ENCODE measurements around the gene ZBTB8A.
A peak's percentile ranks its signal among the peaks of the same experiment; 100 is the strongest.
"Not testable (repeated sequence)": the region's sequence is repeated elsewhere in the genome, so short reads cannot be mapped to it uniquely, and the experiment has no call there.

Gene ZBTB8A

DNA sequence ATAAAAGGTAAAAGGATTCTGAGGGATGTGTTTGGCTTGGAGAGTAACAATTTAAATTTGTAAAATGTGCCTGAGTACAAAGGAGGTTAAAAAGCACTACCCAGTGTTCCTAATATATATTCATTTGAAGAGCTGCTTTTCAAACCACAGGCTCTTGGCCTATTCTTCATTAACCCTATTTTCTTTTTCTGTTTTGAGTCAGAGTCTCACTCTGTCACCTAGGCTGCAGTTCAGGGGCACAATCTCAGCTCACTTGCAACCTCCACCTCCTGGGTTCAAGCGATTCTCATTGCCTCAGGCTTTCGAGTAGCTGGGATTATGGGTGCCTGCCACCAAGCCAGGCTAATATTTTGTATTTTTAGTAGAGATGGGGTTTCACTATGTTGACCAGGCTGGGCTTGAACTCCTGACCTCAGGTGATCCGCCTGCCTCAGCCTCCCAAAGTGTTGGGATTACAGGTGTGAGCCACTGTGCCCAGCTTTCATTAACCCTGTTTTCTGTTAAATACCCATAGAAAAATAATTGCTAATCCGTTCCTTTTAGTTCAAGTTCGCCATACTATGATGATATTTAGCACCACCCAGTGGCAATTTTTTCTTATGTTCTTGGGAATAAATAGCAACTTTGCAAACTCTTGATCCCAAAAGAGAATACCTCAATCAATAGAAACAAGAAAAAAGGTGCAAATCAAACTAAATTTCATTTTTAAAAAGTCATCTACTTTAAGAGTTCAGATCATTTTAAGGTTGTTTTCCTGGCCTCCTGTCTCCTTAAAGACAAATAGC is 80.7 kb downstream of the ZBTB8A start:
- TF ChIP-seq POLR2AphosphoS5 (IDR thresholded peaks at IDR 0.05; ENCODE audit: borderline replicate concordance, low read depth, low read length): no peak
- no peak overlapping the region for H3K4me3 ChIP-seq
- no peaks in the 10 kb centered on the region for H3K9me3 ChIP-seq (ENCODE audit: low read depth, low read length)
- H3K27ac ChIP-seq: no peak overlapping the region
- H3K9ac ChIP-seq (ENCODE audit: insufficient read length): no peak overlapping the region
- no peak for DNase-seq (ENCODE audit: low read depth, low spot score)
- H3K36me3 ChIP-seq (ENCODE audit: insufficient read depth, low read length): peaks cover 11% of the 10 kb centered on the region

DNA sequence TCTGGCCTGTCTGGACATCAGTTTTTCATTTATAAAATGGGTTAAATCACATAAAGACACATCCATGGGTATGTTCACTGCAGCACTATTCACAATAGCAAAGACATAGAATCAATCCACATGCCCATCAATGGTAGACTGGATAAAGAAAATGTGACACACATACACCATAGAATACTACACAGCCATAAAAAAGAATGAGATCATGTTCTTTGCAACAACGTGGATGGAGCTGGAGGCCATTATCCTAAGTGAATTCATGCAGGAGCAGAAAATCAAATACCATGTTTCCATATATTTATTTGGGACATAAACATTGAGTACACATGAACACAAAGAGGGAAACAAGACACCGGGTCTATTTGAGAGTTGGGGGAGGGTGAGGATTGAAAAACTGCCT is 83.0 kb downstream of the ZBTB8A start:
- H3K36me3 ChIP-seq (ENCODE audit: insufficient read depth, low read length): peaks cover 17% of the 10 kb centered on the region

DNA sequence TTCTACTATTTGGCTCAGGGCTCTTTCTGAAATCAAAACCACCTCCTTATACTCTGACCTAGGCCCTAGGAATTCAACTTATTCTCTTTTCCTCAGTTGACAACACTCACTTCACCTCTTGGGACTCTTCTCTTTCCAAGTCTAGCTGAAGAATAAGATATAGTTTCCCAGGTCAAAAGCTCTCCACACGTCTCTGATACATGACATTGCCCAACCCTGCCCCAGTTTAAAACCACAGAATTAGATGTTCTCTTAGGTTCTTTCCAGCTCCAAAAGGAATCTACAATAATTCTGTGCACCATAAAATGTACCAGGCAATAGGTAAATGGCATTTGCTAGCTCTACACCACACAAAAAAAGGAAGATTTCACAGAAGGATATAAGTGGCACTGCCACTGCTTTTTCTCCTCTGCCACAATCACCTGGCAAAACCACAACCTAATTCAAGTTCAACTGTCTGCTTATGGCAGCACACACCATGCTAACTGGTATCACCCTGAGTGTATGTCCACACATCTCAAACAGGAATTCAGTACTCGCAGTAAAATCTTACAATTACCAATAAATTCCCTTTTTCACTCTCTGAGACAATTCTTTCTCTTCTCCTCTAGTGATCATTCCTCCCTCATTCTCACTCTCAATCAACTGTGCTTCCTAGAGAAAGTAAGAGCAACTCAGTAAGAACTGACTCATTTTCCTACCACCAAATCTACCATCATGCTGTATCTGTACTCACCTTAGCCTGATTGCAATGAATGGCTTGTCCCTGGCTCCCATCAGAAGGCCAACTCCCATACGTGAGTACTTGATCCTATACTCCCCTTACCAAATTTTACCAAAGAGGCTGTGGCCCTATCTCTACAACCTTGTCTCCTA is 83.8 kb downstream of the ZBTB8A start:
- no peak overlapping the region for H3K4me3 ChIP-seq
- H3K9ac ChIP-seq (ENCODE audit: insufficient read length): no peak overlapping the region
- H3K27ac ChIP-seq: 0 out of 2 replicates have a peak overlapping the region, but pooled peaks have one; percentile 19
- no peak for DNase-seq (ENCODE audit: low read depth, low spot score)
- TF ChIP-seq EZH2 (IDR thresholded peaks at IDR 0.05) (no peak), FOXP2 (optimal IDR thresholded peaks at IDR 0.05; ENCODE audit: control extremely low read depth, extremely low read length, insufficient read depth) (no peak), POLR2AphosphoS5 (IDR thresholded peaks at IDR 0.05; ENCODE audit: borderline replicate concordance, low read depth, low read length) (no peak)
- H3K36me3 ChIP-seq (ENCODE audit: insufficient read depth, low read length): peaks cover 25% of the 10 kb centered on the region
- H3K9me3 ChIP-seq (ENCODE audit: low read depth, low read length): no peaks in the 10 kb centered on the region

More for the DNA sequence above, 83.0 kb downstream of the ZBTB8A start:
- no peak for DNase-seq (ENCODE audit: low read depth, low spot score)
- Histone ChIP-seq H3K9me3 (ENCODE audit: low read depth, low read length) (no peaks in the 10 kb centered on the region), H3K9ac (ENCODE audit: insufficient read length) (no peak overlapping the region), H3K27ac (no peak overlapping the region), H3K4me3 (no peak overlapping the region)
- TF ChIP-seq POLR2AphosphoS5 (IDR thresholded peaks at IDR 0.05; ENCODE audit: borderline replicate concordance, low read depth, low read length): no peak
- TF ChIP-seq EZH2 (IDR thresholded peaks at IDR 0.05): no peak
- TF ChIP-seq FOXP2 (optimal IDR thresholded peaks at IDR 0.05; ENCODE audit: control extremely low read depth, extremely low read length, insufficient read depth): no peak

DNA sequence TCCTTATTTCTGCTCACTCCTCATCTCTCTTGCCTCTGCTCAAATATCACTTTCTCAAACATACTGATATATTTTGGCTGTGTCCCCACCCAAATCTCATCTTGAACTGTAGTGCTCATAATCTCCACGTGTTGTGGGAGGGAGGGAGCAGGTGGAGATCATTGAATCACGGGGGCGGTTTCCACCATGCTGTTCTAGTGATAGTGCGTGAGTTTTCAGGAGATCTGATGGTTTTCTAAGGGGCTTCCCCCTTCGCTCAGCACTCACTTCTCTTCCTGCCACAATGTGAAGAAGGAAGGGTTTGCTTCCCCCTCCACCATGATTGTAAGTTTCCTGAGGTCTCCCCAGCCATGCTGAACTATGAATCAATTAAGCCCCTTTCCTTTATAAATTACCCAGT is 84.5 kb downstream of the ZBTB8A start:
- Histone ChIP-seq H3K9me3 (ENCODE audit: low read depth, low read length) (no peaks in the 10 kb centered on the region), H3K27ac (no peak overlapping the region), H3K9ac (ENCODE audit: insufficient read length) (no peak overlapping the region), H3K36me3 (ENCODE audit: insufficient read depth, low read length) (peaks cover 25% of the 10 kb centered on the region), H3K4me3 (no peak overlapping the region)
- TF ChIP-seq POLR2AphosphoS5 (IDR thresholded peaks at IDR 0.05; ENCODE audit: borderline replicate concordance, low read depth, low read length) (no peak), EZH2 (IDR thresholded peaks at IDR 0.05) (no peak), FOXP2 (optimal IDR thresholded peaks at IDR 0.05; ENCODE audit: control extremely low read depth, extremely low read length, insufficient read depth) (no peak)
- no peak for DNase-seq (ENCODE audit: low read depth, low spot score)

DNA sequence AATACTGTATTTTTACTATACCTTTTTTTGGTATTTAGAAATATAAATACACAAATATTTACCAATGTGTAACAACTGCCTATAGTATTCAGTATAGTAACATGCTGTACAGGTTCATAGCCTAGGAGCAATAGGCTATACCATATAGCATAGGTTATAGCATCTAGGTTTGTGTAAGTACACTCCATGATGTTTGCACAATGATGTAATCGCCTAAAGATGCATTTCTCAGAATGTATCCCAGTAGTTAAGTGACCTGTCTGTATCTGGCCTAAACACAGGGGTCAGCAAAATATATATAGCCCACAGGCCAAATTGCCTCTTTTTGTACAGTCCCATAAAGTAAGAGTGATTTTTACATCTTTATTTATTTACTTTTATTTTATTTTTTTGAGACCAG is 86.9 kb downstream of the ZBTB8A start:
- Histone ChIP-seq H3K36me3 (ENCODE audit: insufficient read depth, low read length) (peaks cover 21% of the 10 kb centered on the region), H3K27ac (no peak overlapping the region)

DNA sequence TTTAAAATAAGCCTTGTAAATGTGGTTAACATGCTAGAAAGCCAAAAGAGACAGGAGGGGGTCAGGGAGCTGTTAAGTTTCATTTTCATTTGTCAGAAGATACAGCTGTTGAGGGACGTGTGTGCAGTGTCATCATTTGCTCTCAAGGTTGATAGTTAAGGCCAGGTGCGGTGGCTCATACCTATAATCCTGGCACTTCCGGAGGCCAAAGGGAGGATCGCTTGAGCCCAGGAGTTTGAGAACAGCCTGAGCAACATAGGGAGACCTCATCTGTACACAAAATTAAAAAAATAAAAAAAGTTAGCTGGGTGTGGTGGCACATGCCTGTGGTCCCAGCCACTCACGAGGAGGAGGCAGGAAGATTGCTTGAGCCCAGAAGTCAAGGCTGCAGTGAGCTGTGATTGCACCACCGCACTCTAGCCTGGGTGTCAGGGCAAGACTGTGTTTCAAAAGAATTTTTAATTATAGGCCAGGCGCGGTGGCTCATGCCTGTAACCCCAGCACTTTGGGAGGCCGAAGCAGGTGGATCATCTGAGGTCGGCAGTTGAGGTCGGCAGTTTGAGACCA is 88.5 kb downstream of the ZBTB8A start:
- H3K4me3 ChIP-seq: no peak overlapping the region
- peaks cover 24% of the 10 kb centered on the region for H3K36me3 ChIP-seq (ENCODE audit: insufficient read depth, low read length)
- no peak for DNase-seq (ENCODE audit: low read depth, low spot score)
- no peak overlapping the region for H3K27ac ChIP-seq
- H3K9ac ChIP-seq (ENCODE audit: insufficient read length): no peak overlapping the region
- TF ChIP-seq POLR2AphosphoS5 (IDR thresholded peaks at IDR 0.05; ENCODE audit: borderline replicate concordance, low read depth, low read length) (no peak), EZH2 (IDR thresholded peaks at IDR 0.05) (no peak), FOXP2 (optimal IDR thresholded peaks at IDR 0.05; ENCODE audit: control extremely low read depth, extremely low read length, insufficient read depth) (no peak)
- no peaks in the 10 kb centered on the region for H3K9me3 ChIP-seq (ENCODE audit: low read depth, low read length)

More for the DNA sequence above, 86.9 kb downstream of the ZBTB8A start:
- Histone ChIP-seq H3K9ac (ENCODE audit: insufficient read length) (no peak overlapping the region), H3K4me3 (no peak overlapping the region), H3K9me3 (ENCODE audit: low read depth, low read length) (no peaks in the 10 kb centered on the region)
- no peak for DNase-seq (ENCODE audit: low read depth, low spot score)
- no peak for TF ChIP-seq POLR2AphosphoS5 (IDR thresholded peaks at IDR 0.05; ENCODE audit: borderline replicate concordance, low read depth, low read length)

GRCh38 chr1:32630173-32630572 is 90.9 kb downstream of the ZBTB8A start:
- H3K36me3 ChIP-seq (ENCODE audit: insufficient read depth, low read length): peaks cover 24% of the 10 kb centered on the region
- not testable (repeated sequence) for H3K9ac ChIP-seq (ENCODE audit: insufficient read length); H3K4me3 ChIP-seq; DNase-seq (ENCODE audit: low read depth, low spot score); H3K9me3 ChIP-seq (ENCODE audit: low read depth, low read length); H3K27ac ChIP-seq

DNA sequence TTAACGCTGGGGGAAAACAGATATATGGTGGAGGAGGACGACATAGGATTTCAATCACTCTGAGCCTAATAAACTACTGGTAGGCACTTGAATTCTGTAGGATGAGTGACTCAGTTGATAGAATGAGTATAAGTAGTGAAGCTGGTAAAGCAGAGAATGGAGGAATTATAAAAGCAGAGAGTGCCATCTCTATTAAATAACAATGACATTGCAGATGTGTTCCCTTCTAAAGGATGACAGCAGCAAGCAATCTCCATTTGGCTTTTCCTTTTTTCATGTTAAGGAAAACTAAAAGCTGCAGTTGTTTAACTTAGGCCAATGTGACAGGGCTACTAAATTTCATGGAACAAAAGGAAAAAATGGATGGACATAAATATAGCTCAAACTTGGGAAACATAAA is 93.6 kb downstream of the ZBTB8A start:
- no peak overlapping the region for H3K9ac ChIP-seq (ENCODE audit: insufficient read length)
- TF ChIP-seq FOXP2 (optimal IDR thresholded peaks at IDR 0.05; ENCODE audit: control extremely low read depth, extremely low read length, insufficient read depth) (no peak), POLR2AphosphoS5 (IDR thresholded peaks at IDR 0.05; ENCODE audit: borderline replicate concordance, low read depth, low read length) (no peak), EZH2 (IDR thresholded peaks at IDR 0.05) (no peak)
- H3K27ac ChIP-seq: peak overlapping the region; percentile 22; the same call in 1 of the 2 replicates
- H3K9me3 ChIP-seq (ENCODE audit: low read depth, low read length): no peaks in the 10 kb centered on the region
- no peak for DNase-seq (ENCODE audit: low read depth, low spot score)
- peaks cover 11% of the 10 kb centered on the region for H3K36me3 ChIP-seq (ENCODE audit: insufficient read depth, low read length)
- no peak overlapping the region for H3K4me3 ChIP-seq

All from SK-N-MC (cell line).